Measurements from ENCODE around the gene HSPA6. TPM values are rescaled to one million over a fixed set of nuclear protein-coding genes. Genes with fewer than 3 reads are reported as not detected.
"Not testable (repeated sequence)": the region's sequence is repeated elsewhere in the genome, so short reads cannot be mapped to it uniquely, and the experiment has no call there.

Gene HSPA6
- 0.45 TPM in 1 of 2 replicates, not detected in the other for total RNA-seq (ENCODE audit: low replicate concordance)

GRCh38 chr1:161523817-161524741 is at the start of gene HSPA6:
Gene HSPA6, plus strand, starts transcription at chr1:161524540. Its CDS starts 119 bp downstream, at chr1:161524659.
- H3K4me3 ChIP-seq (ENCODE audit: low read depth, low read length), result peak within 1 kb of the TSS; percentile 66
- peak; percentile 88 for DNase-seq (ENCODE audit: low read depth)

GRCh38 chr1:161477711-161478110 is 46.6 kb upstream of the HSPA6 start:
- H3K4me3 ChIP-seq (ENCODE audit: low read depth, low read length); DNase-seq (ENCODE audit: low read depth): not testable (repeated sequence)

GRCh38 chr1:161478985-161479384 is 45.4 kb upstream of the HSPA6 start:
- H3K4me3 ChIP-seq (ENCODE audit: low read depth, low read length), result no peak overlapping the region
- DNase-seq (ENCODE audit: low read depth), result no peak
- no peak for TF ChIP-seq CTCF (IDR thresholded peaks at IDR 0.05; ENCODE audit: insufficient read depth, low read length)

GRCh38 chr1:161480381-161481035 is 43.8 kb upstream of the HSPA6 start:
- no peak for DNase-seq (ENCODE audit: low read depth)
- TF ChIP-seq CTCF (IDR thresholded peaks at IDR 0.05; ENCODE audit: insufficient read depth, low read length), result no peak
- no peak overlapping the region for H3K4me3 ChIP-seq (ENCODE audit: low read depth, low read length)

- no peak overlapping the region for H3K4me3 ChIP-seq (ENCODE audit: low read depth, low read length)
- TF ChIP-seq CTCF (IDR thresholded peaks at IDR 0.05; ENCODE audit: insufficient read depth, low read length), result no peak
- no peak for DNase-seq (ENCODE audit: low read depth)
Measured at GRCh38 chr1:161481624-161482392, 42.5 kb upstream of the HSPA6 start.

- no peak for TF ChIP-seq CTCF (IDR thresholded peaks at IDR 0.05; ENCODE audit: insufficient read depth, low read length)
- no peak overlapping the region for H3K4me3 ChIP-seq (ENCODE audit: low read depth, low read length)
- DNase-seq (ENCODE audit: low read depth), result no peak
Measured at GRCh38 chr1:161482610-161483009, 41.7 kb upstream of the HSPA6 start.

- TF ChIP-seq CTCF (IDR thresholded peaks at IDR 0.05; ENCODE audit: insufficient read depth, low read length), result peak; percentile 12
- DNase-seq (ENCODE audit: low read depth), result no peak
- no peak overlapping the region for H3K4me3 ChIP-seq (ENCODE audit: low read depth, low read length)
Measured at GRCh38 chr1:161483361-161483760, 41.0 kb upstream of the HSPA6 start.
